Middle frontal gyrus (tissue), 1 donor: ENCODE measurements around the gene GNAQ.
"Not testable (repeated sequence)": the region's sequence is repeated elsewhere in the genome, so short reads cannot be mapped to it uniquely, and the experiment has no call there.

Experiments
- DNase-seq: peaks from one replicate; pipeline ENCODE4 v3.0.0-alpha.2; 2015; ENCODE audit warnings: low spot score; ENCODE audit errors: extremely low spot score

Gene GNAQ

DNA sequence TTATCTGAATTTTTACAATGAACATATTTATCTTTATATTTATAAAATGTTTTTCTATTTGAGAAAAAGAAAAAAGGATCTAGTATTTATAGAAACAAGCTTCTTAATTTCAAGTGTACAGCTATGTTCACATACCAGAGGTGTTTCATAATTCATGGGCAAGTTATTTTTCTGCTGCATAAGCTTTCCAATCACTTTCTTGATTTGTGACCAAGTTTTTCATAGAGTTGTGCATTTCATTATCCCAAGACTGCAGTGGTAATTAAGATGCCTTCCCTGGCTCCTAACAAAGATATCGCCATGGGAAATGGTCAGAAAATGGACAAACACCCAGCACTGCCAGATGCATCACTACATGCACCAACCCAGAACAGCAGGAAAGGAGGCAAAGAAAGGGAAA, 124.6 kb downstream of the GNAQ start:
- DNase-seq, result no peak

DNA sequence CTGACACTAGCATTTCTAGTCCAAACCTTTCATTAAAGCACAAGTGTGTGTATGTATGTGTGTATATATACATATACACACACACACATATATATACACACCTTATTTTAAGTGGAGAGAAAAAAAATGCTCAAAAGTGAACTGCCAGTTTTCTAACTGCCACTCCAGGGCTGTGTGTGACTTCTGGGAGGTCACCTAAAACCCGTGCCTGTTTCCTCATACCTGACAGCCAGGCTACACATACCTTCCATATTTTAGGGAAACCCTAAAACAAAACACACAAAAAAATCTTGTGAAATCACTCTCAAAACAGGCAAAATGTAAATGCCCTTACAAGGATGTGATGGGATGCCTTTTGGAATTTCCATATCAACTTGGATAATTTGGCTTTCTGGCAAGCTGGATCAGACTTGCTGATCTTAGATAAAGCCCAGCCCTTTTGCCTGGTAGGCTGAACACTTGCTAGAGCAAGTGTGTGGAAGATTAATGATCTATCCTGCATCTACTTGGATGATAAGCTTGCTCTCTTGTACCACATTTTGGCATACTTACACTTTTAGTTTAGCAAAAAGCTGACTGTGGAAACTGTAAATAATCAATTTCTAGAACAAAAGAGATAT, 127.8 kb downstream of the GNAQ start:
- no peak for DNase-seq

DNA sequence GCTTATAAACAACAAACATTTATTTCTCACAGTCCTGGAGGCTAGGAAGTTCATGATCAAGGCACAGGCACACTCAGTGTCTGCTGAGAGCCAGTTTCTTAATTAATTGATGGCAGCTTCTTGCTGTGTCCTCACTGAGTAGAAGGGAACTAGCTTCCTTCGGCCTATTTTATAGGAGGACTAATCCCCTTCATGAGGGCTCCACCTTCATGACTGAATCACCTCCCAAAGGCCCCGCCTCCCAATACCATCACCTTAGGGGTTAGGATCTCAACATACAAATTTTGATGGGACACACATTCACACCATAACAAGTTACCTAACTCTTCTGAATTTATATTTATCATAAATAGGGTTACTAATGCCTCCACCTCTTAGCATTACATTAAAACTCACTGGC, 129.8 kb downstream of the GNAQ start:
- DNase-seq, result no peak

DNA sequence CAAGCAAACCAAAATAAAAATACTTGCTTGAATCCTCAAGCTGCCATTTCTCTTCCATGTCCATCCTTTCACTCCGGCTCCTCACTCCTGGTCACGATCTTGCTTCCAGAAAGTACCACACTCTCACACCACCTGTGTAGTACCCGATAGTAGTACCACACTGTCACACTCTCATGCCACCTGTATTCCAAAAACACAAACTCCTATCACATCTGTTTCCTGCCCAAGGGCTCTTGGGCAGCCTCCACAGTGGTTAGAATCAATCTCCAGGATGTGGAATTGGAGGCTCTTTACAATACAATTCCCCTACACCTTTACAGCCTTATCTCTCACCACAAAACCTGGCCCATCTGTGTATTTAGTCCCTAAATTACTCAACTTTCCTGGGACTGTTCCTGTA, 130.6 kb downstream of the GNAQ start:
- no peak for DNase-seq

DNA sequence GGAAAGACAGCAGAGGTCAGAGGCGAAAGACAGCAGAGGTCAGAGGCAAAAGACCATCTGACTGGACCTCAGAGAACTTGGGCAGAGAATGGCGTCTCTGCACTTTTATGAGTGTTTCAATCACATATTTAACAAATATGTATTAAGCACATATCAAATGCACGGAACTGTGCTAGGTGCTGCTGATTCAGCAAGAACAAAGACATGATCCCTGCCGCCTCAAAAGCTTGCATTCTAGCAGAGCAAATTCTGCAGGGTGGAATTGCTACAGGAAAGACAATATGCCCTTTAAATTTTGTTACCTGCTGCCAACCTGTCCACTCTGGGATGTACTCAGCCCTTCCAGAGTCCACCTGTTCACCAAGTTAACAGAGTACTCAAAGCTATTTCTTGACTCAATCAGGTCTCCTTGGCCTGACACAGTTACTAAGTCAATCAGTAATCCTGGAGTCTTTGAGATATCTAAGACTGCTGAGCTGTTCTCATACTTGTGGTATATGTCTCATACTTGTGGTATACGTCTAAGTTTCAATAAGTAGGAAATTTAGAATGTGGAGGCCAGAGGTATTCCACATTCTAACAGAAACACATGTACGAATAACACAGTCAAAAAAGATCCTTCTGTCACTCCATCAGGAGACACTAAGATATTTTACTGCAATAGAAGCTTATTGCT, 131.8 kb downstream of the GNAQ start:
- no peak for DNase-seq

DNA sequence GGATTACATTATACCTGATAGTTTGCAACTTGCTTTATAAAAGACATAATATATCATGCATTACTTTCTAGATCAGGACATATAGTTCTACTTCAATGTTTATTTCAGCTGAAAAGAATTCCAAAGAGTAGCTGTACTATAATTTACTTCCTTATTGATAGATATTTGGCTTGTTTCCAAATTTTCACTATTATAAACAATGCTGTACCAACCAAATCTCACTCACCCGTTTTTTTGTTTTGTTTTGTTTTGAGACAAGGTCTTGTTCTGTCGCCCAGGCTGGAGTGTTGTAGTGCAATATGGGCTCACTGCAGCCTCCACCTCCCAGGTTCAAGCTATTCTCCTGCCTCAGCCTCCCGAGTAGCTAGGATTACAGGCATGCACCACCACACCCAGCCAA, 132.7 kb downstream of the GNAQ start:
- DNase-seq, result no peak

DNA sequence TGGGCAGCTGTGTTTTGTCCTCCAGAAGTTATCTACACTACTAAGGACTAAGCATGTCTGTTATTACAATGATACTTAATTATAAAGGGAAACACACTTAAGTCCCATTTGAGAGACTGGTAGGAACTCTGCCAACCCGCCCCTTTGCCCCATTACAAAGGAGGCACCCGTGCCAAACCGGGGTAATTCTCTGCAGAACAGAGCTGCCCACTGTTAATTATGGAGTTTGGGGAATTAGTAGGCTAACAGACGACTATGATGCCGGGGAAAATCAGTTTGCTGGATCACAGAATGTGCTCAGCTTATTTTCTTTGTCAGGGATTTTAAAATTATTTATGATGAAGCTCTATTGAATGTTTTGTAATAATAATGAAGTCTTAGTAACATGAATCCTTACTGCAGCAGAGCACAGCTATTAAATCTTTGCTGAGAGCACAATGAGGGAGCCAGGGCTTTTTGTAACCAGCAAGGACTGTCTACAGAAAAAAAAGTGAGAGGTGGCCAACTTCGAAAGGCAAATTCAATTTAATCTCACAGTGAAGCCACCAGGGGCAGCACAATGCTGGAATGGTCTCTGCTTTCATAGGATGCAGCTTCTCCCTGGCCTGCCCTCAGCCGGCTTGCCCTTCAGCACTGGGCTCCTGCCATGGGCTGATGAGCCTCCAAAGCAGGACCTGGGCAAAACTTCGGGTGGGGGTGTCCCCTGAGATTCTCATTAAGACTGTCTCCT, 134.5 kb downstream of the GNAQ start:
- no peak for DNase-seq

DNA sequence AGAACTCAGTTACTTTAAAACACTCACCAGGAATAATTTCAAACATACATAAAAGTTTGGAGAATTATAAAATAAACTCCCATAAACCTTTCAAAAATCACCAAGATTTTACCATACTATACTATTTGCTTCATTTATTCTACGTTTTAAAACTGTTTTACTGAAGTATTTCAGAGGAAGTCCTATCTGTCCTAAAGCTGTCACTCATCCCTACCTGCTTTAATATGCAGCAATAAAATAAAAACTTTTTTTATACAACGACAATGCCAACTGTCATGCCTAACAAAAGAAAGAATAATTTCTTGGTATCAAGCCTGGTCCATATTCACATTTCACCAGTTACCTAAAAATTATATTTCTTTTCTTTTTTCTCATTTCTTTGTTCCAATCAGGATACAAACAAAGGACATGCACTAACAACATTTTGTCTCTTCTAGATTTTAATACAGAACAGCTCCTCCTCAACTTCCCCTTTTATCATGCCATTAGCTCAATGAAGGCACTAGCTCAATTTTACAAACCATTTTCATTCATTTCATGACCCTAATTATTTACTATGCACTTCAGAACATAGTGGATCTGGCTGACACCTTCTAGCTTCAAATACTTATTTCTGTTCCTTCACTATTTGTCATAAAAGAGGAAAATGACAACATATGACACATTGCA, 135.2 kb downstream of the GNAQ start:
- no peak for DNase-seq

DNA sequence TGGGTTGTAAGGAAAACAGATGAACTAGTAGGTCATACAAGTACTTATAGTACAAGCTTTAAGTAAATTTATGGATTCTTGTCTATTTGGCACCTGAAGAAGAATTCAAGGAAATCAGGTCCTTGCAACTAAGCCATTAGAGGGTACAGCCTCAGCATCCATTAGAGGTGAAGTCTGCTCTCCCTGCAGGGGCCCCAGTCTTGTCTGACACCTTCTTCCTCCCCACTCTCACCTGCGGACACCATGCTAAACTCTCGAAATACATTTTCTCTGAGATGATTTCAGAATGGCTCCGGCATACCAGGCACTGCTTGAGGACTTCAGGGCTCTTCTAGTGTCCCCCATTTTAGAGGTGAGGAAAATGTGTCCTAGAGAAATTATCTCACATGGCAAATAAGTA, 137.9 kb downstream of the GNAQ start:
- DNase-seq, result no peak

DNA sequence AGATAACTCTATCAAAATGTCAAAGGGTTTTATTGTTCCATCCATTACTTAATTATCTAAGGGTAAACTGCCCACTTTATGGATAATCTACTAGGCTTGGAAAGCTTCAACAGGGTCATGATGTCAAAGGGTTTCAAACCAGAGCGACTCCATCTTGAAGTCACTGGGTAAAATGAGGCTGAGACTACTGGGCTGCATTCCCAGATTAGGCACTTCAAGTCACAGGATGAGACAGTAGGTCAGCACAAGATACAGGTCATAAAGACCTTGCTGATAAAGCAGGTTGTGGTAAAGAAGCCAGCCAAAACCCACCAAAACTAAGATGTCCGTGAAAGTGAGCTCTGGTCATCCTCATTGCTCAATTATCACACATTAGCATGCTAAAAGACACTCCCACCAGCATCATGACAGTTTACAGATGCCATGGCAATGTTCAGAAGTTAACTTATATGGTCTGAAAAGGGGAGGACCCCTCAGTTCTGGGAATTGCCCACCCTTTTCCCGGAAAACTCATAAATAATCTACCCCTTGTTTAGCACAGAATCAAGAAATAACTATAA, 138.6 kb downstream of the GNAQ start:
- DNase-seq, result no peak

DNA sequence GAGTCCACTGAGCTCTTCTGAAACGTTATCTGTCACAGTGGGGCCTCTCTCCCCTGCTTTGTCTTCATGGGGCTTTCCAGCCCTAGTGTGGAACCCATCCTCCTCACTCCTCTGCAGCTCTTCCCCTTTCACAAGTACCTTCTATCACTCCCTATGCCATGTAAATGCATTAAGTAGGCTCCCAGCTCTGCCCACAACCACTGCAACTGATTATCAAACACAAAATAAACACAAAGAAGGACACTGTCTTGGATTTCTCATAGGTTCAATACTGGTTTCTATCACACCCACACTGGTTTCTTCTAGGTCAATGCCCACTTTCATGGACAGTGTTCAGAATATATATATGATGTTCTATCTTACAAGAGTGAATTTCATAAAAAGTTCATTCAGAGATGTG, 139.4 kb downstream of the GNAQ start:
- no peak for DNase-seq

DNA sequence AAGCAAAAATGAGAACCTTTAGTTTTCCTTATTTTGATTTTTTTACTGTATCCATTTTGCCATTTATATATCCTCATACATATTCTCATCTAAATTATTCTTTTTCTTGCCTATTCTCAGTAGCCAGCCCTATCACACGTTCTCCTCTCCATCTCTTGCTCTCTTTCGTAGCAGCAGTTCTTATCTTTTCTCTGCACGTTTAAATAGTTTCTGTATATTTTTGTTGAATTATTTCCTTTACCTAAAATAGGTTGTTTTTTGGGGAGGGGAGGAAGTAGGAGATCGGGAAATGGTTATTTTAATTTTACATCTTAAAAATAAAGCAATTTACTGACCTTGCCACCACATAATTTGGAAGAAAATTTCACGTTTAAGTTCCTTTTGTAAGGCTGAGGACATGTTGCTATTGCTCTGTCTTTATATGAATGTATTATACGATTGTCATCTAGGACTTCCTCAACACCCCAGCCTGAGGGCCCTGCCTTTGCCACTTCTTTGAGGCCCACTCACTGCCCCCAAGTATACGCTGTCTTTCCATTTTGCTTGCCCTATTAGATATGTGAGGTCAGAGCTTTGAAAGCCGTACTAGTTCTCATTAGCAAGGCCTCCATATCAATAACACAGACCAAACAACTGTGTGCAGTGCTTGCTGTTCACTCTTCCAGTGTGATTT, 140.3 kb downstream of the GNAQ start:
- no peak for DNase-seq

DNA sequence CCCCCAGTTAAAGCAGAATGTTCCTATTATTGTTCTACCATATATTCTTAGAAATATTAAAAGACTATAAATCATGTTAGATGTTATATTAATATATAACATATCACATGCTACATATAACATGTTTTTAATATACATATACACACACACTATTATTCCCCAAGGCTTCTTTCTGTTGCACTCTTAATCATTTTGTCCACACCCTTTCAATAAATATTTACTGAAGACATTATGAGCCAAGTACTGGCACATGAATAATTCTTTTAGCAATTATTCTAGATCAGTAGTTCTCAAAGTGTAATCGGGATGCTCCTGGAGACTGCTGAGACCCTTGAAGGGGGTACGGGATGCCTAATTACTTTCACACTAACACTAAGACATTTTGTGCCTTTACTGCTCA, 143.9 kb downstream of the GNAQ start:
- DNase-seq, result no peak

DNA sequence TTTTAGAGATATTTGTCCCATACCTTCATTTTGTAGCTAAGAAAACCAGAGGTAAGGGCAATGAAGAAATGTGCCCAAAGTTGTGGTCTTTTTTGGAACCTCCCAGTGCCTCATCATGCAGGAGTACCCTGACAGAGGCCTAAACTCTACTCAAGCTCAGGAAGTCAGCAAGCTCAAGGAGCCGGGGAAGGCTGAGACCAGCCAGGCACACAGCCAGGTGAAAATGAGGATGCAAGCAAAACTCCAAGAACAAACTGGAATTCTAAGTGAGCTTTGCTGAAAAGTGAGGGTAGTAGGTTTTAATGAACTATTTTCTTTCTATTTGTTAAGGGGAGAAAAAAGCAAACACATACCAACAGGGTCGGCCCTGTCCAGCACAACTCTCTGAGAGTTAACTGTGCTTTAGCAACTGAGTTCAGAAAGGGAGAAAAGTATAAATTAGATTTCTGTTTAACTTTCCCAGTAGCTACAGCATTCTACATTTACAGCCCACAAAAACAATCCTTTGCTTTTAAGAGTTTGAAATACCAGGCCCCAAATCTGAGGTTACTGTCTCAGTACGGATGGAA, 146.4 kb downstream of the GNAQ start:
- DNase-seq, result no peak

DNA sequence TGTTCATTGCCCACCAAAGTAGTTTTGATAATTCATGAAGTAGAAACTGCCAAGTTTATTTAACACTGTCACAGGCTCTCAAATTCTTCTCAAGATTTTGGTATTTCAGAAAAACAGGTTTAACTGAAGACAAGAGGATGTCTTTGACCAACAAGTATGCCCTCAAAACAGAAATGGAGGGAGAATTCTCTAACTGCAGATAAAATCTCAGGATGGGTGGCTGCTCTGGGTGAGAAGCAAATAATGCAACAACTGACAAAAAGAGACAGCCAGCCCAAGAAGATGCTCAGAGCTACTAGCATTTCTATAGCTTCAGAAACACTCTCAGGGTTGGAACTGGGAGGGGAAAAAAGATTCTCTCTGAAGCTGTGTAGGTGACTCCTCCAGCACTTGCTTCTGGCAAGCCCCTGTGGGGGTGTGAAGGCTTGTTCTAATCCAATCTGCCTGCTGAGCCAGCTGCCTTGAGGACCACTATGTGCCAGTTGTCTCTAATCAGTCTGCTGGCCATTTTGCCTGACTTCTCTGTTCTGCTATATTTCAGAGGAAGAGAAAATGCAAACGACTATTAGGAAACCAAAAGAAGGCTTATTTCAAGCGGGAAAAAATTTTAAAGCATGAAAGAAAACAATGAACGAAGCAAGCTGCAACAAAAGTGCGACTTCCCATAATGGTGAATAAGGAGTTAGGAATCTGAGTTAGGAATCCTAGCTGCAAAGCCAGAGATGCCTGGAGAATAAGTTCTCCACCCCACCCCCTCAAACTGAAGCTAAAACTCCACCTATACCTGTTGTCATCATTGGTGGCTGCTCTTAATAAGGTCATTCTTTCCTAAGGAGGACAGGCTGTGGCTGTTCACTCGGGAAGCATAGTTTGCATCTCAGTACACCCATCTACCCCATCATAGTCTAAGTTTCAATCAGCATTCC, 147.5 kb downstream of the GNAQ start:
- DNase-seq, result no peak

DNA sequence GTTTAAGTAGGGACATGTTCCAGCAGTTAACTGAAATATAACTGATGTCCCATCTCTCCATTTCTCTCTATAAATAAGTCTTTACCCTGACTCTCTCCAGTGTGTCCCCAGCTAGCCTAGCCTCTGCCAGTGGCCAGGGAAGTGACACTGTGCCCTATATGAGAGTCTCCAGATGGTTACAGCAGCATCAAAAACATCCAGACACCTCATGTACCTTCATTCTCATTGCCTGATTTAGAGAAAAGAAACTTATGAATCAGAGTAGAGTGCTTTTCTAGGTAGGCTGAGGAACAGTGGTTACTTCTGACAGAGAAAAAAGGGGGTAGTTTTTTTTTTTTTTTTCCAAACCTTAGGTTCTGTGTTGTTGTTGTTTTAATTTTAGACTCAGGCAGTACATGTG, 148.5 kb downstream of the GNAQ start:
- DNase-seq, result no peak

DNA sequence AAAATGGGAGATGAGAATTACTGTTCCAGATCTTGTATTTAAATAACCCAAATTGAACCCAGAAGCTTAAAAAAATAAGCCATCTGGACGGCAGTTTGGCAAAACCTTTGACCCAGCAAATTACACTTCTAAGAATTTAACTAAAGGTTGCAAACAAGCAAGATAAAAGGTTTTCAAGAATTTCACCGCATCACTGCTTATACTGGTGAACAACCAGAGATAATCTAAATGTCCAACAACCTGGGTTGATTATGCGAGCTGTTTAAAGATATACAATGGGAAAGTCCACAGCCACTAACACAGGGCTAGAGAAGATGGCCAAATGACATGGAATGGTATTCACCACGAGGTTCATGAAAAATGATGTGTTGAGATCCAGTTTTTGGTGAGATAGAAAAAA, 149.3 kb downstream of the GNAQ start:
- no peak for DNase-seq

DNA sequence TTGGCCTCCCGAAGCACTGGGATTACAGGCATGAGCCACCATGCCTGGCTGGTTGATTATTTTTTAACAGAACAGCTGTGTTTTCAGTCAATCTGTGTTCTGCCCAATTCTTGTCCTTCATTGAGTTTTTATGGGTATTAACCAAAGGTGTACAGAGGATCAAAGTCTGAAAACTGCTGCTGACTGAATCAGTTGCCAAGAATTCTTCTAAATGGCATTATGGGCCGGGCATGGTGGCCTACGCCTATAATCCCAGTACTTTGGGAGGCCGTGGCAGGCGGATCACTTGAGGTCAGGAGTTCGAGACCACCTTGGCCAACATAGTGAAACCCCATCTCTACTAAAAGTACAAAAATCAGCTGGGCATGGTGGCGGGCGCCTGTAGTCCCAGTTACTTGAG, 150.0 kb downstream of the GNAQ start:
- DNase-seq, result not testable (repeated sequence)

DNA sequence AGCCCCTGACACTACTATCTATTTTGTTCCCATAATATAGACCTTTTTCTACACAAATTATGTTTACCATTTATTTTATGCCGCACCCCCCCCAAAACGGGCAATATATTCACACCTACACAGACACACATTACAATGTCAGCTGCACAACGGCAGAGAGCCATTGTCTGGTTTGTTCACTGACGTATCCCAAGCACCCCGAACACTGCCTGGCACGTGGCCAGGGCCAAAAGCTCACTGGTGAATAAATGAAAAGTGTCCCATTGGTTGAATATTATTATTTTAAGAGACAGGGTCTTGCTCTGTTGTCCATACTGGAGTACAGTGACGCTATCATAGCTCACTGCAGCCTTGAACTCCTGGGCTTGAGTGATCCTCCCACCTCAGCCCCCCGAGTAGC, 150.5 kb downstream of the GNAQ start:
- DNase-seq, result no peak

DNA sequence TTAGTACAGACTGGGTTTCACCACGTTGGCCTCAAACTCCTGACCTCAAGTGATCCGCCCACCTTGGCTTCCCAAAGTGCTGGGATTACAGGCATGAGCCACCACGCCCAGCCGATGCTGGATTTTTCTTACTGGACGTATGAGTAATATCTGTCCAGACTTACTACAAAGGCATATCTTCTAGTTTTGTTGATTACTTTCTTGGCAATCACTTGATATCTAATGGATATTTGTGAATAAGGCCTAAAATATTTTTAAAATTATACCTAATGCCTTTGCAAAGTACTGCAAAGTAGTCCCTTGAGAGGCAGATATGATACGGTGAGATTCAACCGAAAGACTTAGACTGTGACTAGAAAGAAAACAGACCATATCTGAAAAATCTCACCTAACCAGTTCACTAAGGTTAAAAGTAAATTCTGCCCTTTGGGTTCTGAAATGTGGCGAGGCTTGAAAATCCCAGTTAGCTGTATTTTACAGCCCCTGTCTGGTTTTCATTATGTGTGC, 152.1 kb downstream of the GNAQ start:
- DNase-seq, result no peak
